ENCODE results near the gene SEMA3G.

DNA sequence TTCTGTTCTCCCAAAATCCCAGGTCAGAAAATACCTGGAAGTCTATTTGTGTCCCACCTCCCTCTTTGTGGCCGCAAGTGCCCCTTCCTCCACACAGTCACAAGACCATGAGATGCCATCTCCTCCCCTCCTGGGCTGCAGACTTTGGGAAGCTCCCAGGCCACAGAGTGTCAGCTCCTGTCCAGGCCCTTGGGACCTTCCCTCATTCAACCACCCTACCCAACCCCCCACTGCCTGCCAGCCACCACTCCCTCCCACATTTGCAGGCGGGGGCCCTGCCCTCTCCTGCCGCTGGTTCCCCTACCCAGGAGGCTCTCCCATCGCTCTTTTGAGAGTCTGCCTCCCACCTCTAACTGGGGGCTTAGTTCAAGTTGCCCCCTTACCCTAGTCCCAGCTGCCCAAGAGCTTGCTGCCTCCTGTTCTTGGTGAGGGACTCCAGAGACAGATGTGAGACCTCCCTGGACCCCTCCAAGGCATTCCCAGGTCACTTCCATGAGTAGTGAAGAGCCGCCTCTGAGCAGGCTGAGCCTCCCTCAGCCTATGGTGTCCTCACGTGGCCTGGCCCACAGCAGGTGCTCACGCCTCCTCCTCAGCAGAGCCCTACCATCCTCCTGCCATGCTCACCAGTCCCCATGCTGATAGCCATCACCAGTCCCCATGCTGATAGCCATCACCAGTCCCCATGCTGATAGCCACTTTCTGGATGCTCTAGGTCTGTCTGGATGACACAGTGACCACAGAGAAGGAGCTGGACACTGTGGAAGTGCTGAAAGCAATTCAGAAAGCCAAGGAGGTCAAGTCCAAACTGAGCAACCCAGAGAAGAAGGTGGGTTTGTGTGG is 34.4 kb upstream of the SEMA3G start:
- TF ChIP-seq, protein P1, sequence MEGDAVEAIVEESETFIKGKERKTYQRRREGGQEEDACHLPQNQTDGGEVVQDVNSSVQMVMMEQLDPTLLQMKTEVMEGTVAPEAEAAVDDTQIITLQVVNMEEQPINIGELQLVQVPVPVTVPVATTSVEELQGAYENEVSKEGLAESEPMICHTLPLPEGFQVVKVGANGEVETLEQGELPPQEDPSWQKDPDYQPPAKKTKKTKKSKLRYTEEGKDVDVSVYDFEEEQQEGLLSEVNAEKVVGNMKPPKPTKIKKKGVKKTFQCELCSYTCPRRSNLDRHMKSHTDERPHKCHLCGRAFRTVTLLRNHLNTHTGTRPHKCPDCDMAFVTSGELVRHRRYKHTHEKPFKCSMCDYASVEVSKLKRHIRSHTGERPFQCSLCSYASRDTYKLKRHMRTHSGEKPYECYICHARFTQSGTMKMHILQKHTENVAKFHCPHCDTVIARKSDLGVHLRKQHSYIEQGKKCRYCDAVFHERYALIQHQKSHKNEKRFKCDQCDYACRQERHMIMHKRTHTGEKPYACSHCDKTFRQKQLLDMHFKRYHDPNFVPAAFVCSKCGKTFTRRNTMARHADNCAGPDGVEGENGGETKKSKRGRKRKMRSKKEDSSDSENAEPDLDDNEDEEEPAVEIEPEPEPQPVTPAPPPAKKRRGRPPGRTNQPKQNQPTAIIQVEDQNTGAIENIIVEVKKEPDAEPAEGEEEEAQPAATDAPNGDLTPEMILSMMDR (IDR thresholded peaks at IDR 0.05; ENCODE audit: borderline replicate concordance, extremely low read depth, low read length, poor library complexity, severe bottlenecking) = no peak
- TF ChIP-seq EZH2 (IDR thresholded peaks at IDR 0.05; ENCODE audit: borderline replicate concordance, low read depth, low read length, severe bottlenecking) = no peak
